ENCODE results near the gene PAX7.

DNA sequence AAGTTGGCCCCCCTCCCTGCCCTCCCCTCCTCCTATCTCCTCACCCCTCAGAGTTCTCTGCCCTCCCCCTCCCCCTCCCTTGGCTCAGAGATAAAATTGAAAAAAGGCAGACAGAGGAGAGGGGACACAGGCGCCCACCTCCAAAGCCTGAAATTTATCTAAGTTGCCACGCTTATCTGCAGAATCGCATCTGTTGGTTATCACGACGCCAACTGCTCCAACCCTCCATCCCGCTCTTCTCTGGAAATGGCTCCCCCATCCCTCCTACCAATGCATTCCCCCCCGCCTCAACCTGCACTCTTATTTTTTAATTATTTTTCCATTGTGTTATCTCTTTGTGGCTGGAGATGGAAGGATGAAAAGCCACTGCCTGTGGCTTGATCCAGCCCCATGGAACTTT lies 138.5 kb downstream of the PAX7 start:
- TF ChIP-seq, protein P1, sequence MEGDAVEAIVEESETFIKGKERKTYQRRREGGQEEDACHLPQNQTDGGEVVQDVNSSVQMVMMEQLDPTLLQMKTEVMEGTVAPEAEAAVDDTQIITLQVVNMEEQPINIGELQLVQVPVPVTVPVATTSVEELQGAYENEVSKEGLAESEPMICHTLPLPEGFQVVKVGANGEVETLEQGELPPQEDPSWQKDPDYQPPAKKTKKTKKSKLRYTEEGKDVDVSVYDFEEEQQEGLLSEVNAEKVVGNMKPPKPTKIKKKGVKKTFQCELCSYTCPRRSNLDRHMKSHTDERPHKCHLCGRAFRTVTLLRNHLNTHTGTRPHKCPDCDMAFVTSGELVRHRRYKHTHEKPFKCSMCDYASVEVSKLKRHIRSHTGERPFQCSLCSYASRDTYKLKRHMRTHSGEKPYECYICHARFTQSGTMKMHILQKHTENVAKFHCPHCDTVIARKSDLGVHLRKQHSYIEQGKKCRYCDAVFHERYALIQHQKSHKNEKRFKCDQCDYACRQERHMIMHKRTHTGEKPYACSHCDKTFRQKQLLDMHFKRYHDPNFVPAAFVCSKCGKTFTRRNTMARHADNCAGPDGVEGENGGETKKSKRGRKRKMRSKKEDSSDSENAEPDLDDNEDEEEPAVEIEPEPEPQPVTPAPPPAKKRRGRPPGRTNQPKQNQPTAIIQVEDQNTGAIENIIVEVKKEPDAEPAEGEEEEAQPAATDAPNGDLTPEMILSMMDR (IDR thresholded peaks at IDR 0.05; ENCODE audit: low read length): no peak
- no peak for TF ChIP-seq EZH2 (IDR thresholded peaks at IDR 0.05; ENCODE audit: borderline replicate concordance, low read length)
